Activated CD4-positive, alpha-beta T cell treated with anti-CD3 and anti-CD28 coated beads for 24 hours (primary cell): ENCODE data around the gene ZNF550.
"Not testable (repeated sequence)": the region's sequence is repeated elsewhere in the genome, so short reads cannot be mapped to it uniquely, and the experiment has no call there.

Source experiments
- DNase-seq, 2 donors: peaks; one replicate each; pipeline ENCODE4 v3.0.0-alpha.2; 2020; ENCODE audit warnings: low read depth in 2 of 2

Gene ZNF550

DNA sequence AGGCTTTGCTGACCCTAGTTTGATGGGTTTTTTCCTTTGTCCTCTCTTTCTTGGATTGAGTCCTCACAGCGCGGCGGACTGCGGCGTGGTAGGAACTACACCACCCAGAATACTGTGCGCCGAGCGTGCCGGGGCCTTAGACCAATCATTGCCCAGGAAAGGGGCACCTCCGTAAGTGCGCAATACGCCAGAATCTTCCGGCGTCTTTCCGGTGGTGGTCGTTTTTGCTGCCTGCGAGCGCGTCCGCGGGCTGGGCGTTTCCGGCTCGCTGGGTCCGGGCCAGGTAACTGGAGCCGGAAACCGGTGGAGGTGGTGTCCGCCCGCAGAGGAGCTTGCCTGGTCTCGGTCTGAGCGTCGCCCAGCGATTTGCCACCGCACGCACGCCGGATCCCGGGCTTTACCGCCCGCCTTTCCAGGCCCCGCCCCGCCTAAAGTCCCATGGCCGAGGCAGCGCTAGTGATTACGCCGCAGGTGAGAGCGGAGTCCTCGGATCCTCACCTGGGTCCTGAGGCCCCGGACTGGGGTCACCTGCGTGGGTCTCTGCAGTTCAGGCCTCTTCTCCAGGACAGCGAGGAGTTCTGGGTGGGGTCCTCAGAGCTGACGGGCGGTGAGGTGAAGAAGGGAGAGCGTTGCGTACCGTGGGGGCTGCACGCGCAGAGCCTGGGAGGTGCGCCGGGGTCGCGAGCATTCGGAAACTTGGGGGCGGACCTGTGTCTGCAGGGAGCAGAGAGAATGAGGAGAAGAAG is 32.4 kb downstream of the ZNF550 start, which contains the start of gene ZNF549:
Gene ZNF549, plus strand, starts transcription at position 221 of the 746 bp plus-strand sequence. Its CDS starts 218 bp downstream, at position 439.
- peak; percentile 77 to 82 for DNase-seq

DNA sequence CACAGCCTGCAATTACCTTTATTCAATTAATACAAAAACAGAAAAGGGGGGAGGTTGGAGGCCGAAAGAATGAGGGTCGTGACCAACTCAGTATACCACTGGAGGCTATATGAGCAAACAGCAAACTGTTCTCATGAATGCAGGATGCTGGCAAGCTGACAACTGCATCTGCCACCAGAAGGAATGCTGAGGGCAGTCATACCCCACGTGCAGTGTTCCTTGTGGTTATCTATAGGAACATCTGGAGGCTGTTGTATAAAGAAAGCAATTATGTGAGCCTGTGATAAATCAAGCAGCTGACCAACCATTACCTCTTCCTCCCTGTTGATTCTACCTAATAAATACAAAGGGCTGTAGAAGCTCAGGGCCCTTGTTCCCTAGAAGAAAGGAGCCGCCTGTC is 41.6 kb downstream of the ZNF550 start:
- not testable (repeated sequence) for DNase-seq

DNA sequence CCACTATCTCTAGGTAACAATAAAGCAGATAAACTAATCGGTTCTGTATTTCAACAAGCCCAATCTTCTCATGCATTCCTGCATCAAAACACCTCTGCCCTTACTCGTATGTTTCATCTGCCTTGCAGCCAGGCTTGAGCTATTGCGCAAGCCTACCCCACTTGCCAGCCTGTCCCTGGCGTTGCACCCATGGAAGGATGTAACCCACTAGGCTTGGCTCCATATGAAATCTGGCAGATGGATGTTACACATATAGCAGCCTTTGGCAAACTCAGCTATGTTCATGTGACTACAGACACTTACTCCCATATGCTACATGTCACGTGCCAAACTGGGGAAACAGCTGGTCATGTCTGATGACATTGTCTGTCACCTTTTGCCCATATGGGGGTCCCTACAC is 44.4 kb downstream of the ZNF550 start:
- DNase-seq, result no peak

DNA sequence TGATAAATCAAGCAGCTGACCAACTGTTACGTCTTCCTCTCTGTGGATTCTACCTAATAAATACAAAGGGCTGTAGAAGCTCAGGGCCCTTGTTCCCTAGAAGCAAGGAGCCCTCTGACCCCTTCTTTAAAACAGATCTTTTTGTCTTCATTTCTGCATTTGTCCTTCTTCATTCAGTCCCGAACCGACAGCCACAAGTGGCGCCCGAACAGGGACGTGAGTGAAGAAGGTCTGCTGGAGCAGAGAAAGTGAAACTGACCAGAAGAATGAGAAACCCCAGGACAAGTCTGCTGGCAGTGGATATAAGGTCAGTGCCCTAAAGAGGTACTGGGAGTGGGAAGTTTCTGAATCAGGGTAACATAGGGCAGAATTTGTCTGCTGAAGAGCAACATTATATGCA is 46.8 kb downstream of the ZNF550 start:
- no peak for DNase-seq

DNA sequence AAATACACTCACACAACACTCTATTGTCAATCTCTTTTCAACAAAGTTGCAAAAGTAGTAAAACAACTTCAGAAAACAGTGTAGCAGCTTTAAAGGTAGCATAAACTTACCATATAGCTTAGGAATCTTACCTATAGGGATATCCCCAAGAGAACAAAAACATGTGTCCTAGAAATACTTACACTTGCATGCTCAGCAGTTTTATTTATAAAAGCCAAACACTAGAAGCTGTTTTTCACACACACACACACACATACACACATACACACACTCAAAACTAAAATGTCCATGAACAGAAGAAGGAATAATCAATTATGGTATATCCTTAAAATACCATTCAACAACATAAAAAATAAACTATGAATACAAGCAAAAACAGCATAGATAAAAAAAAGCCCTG is 48.2 kb downstream of the ZNF550 start:
- DNase-seq, result no peak

DNA sequence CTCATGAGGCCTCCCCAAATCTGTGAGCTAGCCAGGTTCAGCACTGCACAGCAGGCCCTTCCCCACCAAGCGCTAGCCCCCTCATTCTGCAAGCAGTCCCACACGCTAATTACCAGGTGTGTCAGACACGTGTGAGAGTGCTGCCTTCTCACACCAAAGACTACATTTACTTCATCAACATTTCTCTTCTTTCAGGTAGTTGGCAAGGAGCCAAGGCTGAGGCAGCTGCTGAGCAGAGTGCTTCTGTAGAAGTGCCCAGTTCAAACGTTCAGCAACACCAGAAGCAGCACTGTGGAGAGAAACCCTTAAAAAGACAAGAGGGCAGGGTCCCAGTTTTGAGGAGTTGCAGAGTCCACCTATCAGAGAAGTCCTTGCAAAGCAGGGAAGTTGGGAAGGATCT is 53.5 kb downstream of the ZNF550 start:
- no peak for DNase-seq

DNA sequence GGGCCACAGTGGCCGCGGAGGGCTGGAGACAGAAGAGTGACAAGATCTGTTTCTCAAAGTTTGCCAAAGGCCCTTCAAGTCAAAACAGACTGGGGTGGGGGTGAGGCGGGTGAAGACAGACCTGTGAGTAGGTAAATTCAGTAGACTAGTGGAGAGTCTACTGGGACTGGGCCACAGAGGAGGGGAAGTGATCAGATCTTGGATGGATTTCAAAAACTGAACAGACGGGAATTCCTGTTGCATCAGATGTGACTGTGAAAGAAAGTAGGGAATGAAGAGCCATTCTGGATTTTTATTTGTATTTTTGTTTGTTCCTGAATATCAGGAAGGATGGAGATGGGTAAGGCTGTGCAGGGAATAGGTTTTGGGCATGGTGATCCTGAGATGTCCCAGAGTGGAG is 59.3 kb downstream of the ZNF550 start:
- not testable (repeated sequence) for DNase-seq

DNA sequence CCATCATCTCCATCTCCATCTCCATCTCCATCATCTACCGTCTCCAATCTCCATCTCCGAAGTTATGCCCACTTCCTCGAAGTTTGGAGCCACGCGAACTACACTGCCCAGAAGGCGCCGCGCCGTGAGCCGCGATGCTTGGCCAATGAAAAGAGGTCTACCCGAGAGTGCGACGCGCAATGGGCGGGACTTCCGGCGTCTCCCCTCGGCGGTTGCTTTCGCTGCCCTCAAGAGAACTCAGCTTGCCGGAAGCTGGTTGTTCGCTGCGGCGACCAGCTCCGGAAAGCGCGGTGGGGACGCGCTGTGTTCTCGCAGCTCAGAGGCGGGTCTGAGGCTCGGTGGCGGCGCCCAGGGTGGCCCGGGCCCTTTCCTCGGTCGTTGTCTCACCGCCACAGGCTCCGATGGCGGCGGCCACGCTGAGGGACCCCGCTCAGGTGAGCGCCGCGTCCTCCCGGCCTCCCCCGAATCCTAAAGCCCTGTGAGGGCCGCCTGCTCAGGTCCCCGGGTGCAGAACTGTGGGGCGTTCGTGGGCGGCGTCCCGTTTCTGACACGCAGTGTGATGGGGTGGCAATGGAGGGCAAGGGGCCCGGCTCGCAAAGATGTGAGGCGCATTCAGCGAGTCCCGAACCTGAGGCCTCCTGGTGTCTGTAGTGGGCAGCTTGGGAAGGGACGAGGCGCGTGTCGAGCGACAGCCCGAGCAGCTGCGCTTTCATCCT is 59.8 kb downstream of the ZNF550 start, which contains the start of gene ZNF773:
Gene ZNF773, plus strand, starts transcription at position 259 of the 716 bp plus-strand sequence. Its CDS starts 143 bp downstream, at position 402.
- DNase-seq, result peak; percentile 91 to 93

DNA sequence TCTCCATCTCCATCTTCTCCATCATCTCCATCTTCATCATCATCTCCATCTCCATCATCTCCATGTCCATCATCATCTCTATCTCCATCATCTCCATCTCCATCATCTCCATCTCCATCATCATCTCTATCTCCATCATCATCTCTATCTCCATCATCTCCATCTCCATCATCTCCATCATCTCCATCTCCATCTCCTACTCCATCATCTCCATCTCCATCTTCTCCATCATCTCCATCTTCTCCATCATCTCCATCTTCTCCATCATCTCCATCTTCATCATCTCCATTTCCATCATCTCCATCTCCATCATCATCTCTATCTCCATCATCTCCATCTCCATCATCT is 60.4 kb downstream of the ZNF550 start:
- DNase-seq, result not testable (repeated sequence)

DNA sequence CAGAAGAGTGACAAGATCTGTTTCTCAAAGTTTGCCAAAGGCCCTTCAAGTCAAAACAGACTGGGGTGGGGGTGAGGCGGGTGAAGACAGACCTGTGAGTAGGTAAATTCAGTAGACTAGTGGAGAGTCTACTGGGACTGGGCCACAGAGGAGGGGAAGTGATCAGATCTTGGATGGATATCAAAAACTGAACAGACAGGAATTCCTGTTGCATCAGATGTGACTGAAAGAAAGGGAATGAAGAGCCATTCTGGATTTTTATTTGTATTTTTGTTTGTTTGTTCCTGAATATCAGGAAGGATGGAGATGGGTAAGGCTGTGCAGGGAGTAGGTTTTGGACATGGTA is 71.4 kb downstream of the ZNF550 start:
- not testable (repeated sequence) for DNase-seq

DNA sequence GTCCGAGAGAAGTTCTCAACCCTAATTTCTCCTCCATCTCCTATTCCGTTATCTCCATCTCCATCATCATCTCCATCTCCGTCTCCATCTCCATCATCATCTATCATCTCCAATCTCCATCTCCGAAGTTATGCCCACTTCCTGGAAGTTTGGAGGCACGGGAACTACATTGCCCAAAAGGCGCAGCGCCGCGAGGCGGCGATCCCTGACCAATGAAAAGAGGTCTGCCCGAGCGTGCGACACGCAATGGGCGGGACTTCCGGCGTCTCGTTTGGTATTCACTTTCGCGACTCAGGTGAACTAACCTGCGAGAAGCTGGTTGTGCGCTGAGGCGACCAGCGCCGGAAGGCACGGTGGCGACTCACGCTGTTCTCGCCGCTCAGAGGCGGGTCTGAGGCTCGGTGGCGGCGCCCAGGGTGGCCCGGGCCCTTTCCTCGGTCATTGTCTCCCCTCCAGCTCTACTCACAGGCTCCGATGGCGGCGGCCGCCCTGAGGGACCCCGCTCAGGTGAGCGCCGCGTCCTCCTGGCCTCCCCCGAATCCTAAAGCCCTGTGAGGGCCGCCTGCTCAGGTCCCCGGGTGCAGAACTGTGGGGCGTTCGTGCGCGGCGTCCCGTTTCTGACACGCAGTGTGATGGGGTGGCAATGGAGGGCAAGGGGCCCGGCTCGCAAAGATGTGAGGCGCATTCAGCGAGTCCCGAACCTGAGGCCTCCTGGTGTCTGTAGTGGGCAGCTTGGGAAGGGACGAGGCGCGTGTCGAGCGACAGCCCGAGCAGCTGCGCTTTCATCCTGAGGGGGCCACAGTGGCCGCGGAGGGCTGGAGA is 72.0 kb downstream of the ZNF550 start, which contains the start of gene ZNF419:
Gene ZNF419, plus strand, starts transcription at position 274 of the 822 bp plus-strand sequence. Its CDS starts 201 bp downstream, at position 475.
- DNase-seq, result peak; percentile 86 to 89
